ENCODE data around the gene TUBB6.

Gene TUBB6

GRCh38 chr18:12338382-12338781, 30.3 kb downstream of the TUBB6 start:
- no peak for DNase-seq (ENCODE audit: low spot score)

DNA sequence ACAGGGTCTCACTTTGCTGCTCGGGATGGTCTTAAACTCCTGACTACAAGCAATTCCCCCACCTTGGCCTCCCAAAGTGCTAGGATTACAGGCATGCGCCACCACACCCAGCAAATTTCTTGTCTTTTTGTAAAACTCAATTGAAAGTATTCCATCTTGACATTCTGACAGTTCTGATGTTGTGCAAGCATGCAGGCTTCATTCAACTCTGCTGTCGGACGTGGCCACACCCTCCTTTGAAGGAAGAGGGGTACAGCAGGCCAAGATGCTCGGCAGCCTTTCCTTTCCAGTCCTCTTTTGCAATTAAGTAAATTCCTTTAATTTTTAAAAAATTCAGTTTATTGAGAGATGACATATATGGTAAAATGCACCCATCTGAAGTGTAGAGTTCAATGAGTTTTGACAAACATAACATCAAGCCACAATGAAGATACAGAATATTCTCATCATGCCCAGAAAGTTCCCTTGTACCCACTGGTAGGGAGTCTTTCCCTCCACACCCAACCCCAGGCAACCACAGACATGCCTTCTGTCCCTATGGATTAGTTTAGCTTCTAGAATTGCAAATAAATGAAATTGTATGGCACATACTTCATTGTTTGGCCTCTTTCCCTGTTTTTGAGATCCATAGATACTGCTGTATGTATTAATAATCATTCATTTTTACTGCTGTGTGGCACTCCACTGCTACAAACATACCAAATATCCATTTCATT, 33.1 kb downstream of the TUBB6 start:
- no peak for DNase-seq (ENCODE audit: low spot score)

GRCh38 chr18:12342661-12343060, 34.6 kb downstream of the TUBB6 start:
- DNase-seq (ENCODE audit: low spot score) = no peak

GRCh38 chr18:12345491-12346239, 37.6 kb downstream of the TUBB6 start:
- no peak for DNase-seq (ENCODE audit: low spot score)

DNA sequence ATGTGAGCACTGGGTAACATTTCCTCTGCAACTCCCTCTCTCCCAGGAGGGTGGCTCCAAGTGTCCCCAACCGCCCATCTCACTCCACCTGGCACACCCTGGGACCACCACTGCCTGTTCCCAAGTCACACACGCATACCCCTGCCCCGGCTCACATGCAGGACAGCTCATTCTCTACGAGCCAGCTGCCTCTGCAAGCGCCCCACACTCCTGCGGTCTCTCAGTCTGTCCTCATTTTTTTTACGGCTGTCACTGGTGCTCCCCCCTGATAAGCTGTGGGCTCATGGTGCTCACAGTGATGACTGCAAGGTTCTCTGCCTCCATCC, 38.2 kb downstream of the TUBB6 start:
- no peak for DNase-seq (ENCODE audit: low spot score)

- DNase-seq (ENCODE audit: low spot score) = no peak
These were observed 39.9 kb downstream of the TUBB6 start for GRCh38 chr18:12347895-12348294.

DNA sequence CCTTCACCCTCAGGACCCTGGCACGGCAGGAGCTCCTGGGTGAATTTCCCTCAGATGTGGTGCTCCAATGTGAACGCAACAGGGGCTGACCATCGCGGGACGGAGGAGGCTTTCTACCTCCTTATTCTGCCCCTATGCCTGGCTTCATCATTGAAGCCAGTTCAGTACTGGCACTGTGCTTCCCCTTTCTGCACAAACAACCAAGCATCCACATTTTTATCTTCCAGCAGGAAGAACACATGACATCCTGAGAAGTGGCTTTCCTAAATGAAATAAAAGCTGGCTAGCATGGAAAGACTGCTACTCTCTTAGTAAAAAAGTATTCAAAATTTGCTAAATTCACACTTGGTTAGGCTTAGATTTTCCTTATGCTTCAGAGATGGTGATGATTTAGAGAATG, 44.1 kb downstream of the TUBB6 start:
- DNase-seq (ENCODE audit: low spot score) = no peak

- no peak for DNase-seq (ENCODE audit: low spot score)
These were observed 51.5 kb downstream of the TUBB6 start for GRCh38 chr18:12359515-12359927.

DNA sequence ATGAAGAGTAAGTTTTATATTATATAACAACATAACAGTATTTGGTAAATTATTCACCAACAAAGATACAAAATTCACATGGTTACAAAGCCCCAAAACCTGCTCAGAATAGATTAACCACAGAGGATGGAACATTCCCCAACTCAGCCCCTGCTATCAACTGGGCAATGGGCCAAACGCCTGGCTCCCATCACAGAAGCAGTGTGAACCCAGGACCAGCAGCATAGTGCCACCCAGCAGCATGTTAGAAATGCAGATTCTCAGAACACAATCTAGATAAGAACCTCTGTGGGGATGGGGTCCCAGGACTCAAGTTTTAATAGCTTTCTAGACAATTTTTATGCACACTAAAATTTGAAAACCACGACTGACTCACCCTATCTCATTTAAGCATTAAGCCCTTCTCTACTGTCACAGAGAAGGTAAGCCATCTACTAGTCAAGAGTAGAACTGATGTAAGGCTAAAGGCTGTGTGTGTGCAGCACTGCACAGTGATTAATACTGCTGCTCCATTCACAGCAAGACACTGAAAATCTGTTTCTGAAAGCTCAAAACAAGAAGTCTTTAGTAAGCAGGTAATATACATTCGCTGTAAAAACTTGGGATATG, 53.8 kb downstream of the TUBB6 start:
- DNase-seq (ENCODE audit: low spot score) = no peak

- no peak for DNase-seq (ENCODE audit: low spot score)
These were observed 54.6 kb downstream of the TUBB6 start for GRCh38 chr18:12362473-12363174.

- DNase-seq (ENCODE audit: low spot score) = no peak
These were observed 58.3 kb downstream of the TUBB6 start for GRCh38 chr18:12366379-12366778.

DNA sequence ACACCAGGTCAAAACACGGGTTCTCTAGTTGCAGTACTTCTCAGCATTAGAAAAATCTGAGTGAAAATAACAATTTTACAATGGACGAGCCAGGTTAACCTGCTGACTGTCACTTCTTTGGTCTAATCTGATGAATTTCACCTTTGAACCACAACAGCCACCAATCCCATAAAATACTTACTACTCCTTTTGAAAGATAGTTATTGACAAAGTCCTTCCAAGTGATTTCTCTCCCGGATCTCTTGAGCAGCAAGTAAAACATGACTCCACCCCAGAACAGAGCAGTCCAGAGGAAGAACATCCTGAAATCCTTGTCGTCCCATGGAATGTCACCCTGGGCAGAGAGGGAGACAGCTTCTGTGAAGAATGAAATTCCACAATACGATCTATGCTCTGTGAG, 58.7 kb downstream of the TUBB6 start:
- no peak for DNase-seq (ENCODE audit: low spot score)

GRCh38 chr18:12369211-12369610, 61.2 kb downstream of the TUBB6 start:
- no peak for DNase-seq (ENCODE audit: low spot score)

DNA sequence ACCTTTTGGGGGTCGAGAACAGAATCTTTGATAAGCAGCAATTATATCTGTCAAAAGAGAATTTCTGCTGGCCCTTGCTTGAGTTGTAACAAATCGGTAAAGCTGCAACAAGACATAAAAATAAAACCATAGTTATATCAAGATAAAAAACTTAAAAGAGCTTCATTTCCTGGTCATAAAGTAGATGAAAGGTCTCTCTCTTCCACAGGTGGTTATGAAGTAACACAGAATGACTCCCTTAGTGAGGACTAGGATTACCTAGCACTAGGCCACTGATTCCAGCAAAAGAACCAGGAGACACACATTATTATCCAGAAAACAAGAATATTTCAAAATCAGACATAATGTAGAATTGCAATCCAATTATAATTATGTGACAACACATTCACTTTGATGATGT, 63.5 kb downstream of the TUBB6 start:
- DNase-seq (ENCODE audit: low spot score) = no peak

GRCh38 chr18:12372406-12372805, 64.4 kb downstream of the TUBB6 start:
- no peak for DNase-seq (ENCODE audit: low spot score)

- no peak for DNase-seq (ENCODE audit: low spot score)
These were observed 65.2 kb downstream of the TUBB6 start for GRCh38 chr18:12373116-12373770.

- DNase-seq (ENCODE audit: low spot score) = no peak
These were observed 65.7 kb downstream of the TUBB6 start for GRCh38 chr18:12373771-12374116.

GRCh38 chr18:12374401-12374800, 66.4 kb downstream of the TUBB6 start:
- no peak for DNase-seq (ENCODE audit: low spot score)
